K562 (cell line): ENCODE data around the gene COL16A1. TPM values are rescaled to one million over a fixed set of nuclear protein-coding genes. Genes with fewer than 3 reads are reported as not detected.
A peak's percentile ranks its signal among the peaks of the same experiment; 100 is the strongest.

Experiments used
- CHD1 ChIP-seq: fragments of 200-600 bp; sonication (generic); IDR thresholded peaks from one replicate; pipeline ENCODE4 v1.6.1; 2012; ENCODE audit warnings: mild to moderate bottlenecking, moderate library complexity, low read length, inconsistent platforms
- HDAC6 ChIP-seq: IDR thresholded peaks from 2 replicates; pipeline ENCODE4 v1.6.1; 2012; ENCODE audit warnings: low read depth, mild to moderate bottlenecking, control low read depth, inconsistent platforms, low read length, moderate library complexity
- HMG20A ChIP-seq: fragments of 450-650 bp; formaldehyde crosslinking; conservative IDR thresholded peaks from 2 replicates; pipeline ENCODE4 v1.4.0; 2020; ENCODE audit warnings: mild to moderate bottlenecking, mixed read lengths
- MYC ChIP-seq, 2 experiments: fragments of 250-450 bp in 1 of 2; sonication (Bioruptor Pico) in 1 of 2; IDR thresholded peaks; 2 replicates each; pipeline versions ENCODE4 v1.5.1 to v1.6.1; 2012 to 2021; ENCODE audit warnings: low read depth in 2 of 2, borderline replicate concordance in 1 of 2, improper control_type of control experiment in 1 of 2, low read length in 1 of 2, mild to moderate bottlenecking in 1 of 2, moderate library complexity in 1 of 2
- ZNF695 ChIP-seq: fragments of 450-650 bp; formaldehyde crosslinking; IDR thresholded peaks from 2 replicates; pipeline ENCODE4 v1.4.0; 2020; ENCODE audit warnings: mild to moderate bottlenecking, moderate library complexity
- polyA plus RNA-seq, 8 experiments: library from polyadenylated mRNA; depleted of rRNA in 4 of 8; stranded (reverse) in 5 of 8; unstranded in 3 of 8; fragments of >200 nt; fragmentation: Nextera tagmentation in 2 of 8; fragmentation: Illumina TruSeq in 1 of 8; extraction: Ambion mirVana in 2 of 8; extraction: Trizol in 1 of 8; gene quantifications; 2 replicates each; pipeline versions ENCODE4 v1.2.1 to v1.2.3, GENCODE V29; 2011 to 2014; ENCODE audit warnings: inconsistent platforms in 1 of 8, missing spikeins in 1 of 8
- total RNA-seq, 7 experiments: library from RNA; depleted of rRNA in 6 of 7; stranded (reverse); fragments of >200 nt in 6 of 7; fragmentation: Illumina TruSeq in 2 of 7; extraction: Trizol in 2 of 7; gene quantifications; 2 replicates each; pipeline versions ENCODE4 v1.2.1 to v1.2.3, GENCODE V29; 2011 to 2021; ENCODE audit warnings: low replicate concordance in 1 of 7
- TF ChIP-seq, protein P1 (sequence below): sonication (generic); formaldehyde crosslinking; IDR thresholded peaks from 2 replicates; pipeline ENCODE4 v1.8.1; 2023; ENCODE audit warnings: mild to moderate bottlenecking, missing genetic modification reagents
- TF ChIP-seq, protein P2 (sequence below): fragments of 450-650 bp; formaldehyde crosslinking; IDR thresholded peaks from 2 replicates; pipeline ENCODE4 v1.4.0; 2022; ENCODE audit warnings: mild to moderate bottlenecking, moderate library complexity
- TF ChIP-seq, protein P3 (sequence below): fragments of 250-450 bp; sonication (Bioruptor Pico); IDR thresholded peaks from 2 replicates; pipeline ENCODE4 v1.4.0; 2020; ENCODE audit warnings: mild to moderate bottlenecking, moderate library complexity
- TF ChIP-seq, protein P4 (sequence below): fragments of 450-650 bp; IDR thresholded peaks from 2 replicates; pipeline ENCODE4 v1.6.1; 2016; ENCODE audit warnings: low read depth

COL16A1 gene
- total and polyA plus RNA-seq, 9 of the 15 experiments (the other 6 are each of a cell fraction or from before 2014, with no cell fraction given), result 0.11 to 0.60 (median 0.11) TPM; not detected in 6

DNA sequence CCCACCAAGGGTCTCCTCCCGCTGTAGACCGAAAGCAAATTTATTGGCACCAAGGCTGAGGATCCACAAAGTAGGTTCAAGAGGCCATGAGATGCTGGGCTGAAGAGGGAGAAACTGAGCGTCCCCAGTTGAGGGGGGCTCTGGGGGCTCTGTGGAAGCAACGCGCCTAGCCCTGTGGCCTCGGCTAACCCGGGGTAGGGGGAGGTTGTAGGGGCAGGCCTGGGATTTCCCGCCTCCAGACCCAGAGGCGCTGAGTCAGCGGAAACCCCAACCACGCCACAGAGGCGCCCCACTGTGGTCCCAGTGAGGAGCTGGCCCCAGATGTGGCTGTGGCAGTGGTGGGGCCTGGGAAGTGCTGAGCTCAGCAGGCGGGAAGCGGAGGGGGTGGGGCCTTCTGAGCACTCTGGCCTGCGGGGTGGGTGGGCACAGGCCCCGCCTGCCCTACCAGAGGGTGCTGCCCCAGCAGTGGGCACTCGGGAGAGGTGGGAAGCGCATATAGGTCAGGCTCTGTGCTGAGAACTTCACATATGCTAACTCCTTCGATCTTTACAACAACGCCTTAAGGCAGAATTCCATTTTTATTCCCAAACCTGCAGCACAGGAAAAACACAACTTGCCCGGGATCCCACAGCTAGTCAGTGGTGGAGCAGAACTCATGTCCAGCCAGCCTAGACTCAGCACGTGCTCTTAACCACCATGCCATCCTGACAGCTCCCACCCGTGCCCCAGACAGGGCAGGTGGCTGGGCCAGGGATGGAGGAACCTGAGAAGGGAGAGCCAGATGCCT lies 1.5 kb upstream of the COL16A1 start (continued):
- TF ChIP-seq, protein P1, sequence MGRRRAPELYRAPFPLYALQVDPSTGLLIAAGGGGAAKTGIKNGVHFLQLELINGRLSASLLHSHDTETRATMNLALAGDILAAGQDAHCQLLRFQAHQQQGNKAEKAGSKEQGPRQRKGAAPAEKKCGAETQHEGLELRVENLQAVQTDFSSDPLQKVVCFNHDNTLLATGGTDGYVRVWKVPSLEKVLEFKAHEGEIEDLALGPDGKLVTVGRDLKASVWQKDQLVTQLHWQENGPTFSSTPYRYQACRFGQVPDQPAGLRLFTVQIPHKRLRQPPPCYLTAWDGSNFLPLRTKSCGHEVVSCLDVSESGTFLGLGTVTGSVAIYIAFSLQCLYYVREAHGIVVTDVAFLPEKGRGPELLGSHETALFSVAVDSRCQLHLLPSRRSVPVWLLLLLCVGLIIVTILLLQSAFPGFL (CRISPR knock-in tag), result no peak
- peak; percentile 76; the same call in 1 of the 2 replicates for TF ChIP-seq MYC (IDR thresholded peaks at IDR 0.05; ENCODE audit: low read depth, low read length)
- TF ChIP-seq MYC (CRISPR knock-in tag; IDR thresholded peaks at IDR 0.05; ENCODE audit: borderline replicate concordance, low read depth), result 0 out of 2 replicates have a peak, but pooled peaks have one; percentile 56
- no peak for TF ChIP-seq CHD1
- TF ChIP-seq, protein P2, sequence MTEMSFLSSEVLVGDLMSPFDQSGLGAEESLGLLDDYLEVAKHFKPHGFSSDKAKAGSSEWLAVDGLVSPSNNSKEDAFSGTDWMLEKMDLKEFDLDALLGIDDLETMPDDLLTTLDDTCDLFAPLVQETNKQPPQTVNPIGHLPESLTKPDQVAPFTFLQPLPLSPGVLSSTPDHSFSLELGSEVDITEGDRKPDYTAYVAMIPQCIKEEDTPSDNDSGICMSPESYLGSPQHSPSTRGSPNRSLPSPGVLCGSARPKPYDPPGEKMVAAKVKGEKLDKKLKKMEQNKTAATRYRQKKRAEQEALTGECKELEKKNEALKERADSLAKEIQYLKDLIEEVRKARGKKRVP (CRISPR knock-in tag), result no peak
- TF ChIP-seq, protein P3, sequence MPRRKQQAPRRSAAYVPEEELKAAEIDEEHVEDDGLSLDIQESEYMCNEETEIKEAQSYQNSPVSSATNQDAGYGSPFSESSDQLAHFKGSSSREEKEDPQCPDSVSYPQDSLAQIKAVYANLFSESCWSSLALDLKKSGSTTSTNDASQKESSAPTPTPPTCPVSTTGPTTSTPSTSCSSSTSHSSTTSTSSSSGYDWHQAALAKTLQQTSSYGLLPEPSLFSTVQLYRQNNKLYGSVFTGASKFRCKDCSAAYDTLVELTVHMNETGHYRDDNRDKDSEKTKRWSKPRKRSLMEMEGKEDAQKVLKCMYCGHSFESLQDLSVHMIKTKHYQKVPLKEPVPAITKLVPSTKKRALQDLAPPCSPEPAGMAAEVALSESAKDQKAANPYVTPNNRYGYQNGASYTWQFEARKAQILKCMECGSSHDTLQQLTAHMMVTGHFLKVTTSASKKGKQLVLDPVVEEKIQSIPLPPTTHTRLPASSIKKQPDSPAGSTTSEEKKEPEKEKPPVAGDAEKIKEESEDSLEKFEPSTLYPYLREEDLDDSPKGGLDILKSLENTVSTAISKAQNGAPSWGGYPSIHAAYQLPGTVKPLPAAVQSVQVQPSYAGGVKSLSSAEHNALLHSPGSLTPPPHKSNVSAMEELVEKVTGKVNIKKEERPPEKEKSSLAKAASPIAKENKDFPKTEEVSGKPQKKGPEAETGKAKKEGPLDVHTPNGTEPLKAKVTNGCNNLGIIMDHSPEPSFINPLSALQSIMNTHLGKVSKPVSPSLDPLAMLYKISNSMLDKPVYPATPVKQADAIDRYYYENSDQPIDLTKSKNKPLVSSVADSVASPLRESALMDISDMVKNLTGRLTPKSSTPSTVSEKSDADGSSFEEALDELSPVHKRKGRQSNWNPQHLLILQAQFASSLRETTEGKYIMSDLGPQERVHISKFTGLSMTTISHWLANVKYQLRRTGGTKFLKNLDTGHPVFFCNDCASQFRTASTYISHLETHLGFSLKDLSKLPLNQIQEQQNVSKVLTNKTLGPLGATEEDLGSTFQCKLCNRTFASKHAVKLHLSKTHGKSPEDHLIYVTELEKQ (CRISPR knock-in tag), result no peak
- TF ChIP-seq, protein P4, sequence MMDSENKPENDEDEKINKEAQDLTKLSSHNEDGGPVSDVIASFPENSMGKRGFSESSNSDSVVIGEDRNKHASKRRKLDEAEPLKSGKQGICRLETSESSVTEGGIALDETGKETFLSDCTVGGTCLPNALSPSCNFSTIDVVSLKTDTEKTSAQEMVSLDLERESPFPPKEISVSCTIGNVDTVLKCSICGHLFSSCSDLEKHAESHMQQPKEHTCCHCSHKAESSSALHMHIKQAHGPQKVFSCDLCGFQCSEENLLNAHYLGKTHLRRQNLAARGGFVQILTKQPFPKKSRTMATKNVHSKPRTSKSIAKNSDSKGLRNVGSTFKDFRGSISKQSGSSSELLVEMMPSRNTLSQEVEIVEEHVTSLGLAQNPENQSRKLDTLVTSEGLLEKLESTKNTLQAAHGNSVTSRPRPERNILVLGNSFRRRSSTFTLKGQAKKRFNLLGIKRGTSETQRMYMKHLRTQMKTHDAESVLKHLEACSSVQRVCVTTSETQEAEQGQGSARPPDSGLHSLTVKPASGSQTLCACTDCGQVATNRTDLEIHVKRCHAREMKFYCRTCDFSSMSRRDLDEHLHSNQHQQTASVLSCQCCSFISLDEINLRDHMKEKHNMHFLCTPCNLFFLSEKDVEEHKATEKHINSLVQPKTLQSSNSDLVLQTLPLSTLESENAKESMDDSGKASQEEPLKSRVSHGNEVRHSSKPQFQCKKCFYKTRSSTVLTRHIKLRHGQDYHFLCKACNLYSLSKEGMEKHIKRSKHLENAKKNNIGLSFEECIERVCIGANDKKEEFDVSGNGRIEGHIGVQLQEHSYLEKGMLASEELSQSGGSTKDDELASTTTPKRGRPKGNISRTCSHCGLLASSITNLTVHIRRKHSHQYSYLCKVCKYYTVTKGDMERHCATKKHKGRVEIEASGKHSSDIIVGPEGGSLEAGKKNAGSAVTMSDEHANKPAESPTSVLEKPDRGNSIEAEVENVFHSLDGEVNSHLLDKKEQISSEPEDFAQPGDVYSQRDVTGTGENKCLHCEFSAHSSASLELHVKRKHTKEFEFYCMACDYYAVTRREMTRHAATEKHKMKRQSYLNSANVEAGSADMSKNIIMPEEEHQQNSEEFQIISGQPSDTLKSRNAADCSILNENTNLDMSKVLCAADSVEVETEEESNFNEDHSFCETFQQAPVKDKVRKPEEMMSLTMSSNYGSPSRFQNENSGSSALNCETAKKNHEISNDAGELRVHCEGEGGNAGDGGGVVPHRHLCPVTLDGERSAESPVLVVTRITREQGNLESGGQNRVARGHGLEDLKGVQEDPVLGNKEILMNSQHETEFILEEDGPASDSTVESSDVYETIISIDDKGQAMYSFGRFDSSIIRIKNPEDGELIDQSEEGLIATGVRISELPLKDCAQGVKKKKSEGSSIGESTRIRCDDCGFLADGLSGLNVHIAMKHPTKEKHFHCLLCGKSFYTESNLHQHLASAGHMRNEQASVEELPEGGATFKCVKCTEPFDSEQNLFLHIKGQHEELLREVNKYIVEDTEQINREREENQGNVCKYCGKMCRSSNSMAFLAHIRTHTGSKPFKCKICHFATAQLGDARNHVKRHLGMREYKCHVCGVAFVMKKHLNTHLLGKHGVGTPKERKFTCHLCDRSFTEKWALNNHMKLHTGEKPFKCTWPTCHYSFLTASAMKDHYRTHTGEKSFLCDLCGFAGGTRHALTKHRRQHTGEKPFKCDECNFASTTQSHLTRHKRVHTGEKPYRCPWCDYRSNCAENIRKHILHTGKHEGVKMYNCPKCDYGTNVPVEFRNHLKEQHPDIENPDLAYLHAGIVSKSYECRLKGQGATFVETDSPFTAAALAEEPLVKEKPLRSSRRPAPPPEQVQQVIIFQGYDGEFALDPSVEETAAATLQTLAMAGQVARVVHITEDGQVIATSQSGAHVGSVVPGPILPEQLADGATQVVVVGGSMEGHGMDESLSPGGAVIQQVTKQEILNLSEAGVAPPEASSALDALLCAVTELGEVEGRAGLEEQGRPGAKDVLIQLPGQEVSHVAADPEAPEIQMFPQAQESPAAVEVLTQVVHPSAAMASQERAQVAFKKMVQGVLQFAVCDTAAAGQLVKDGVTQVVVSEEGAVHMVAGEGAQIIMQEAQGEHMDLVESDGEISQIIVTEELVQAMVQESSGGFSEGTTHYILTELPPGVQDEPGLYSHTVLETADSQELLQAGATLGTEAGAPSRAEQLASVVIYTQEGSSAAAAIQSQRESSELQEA, result no peak
- no peak for TF ChIP-seq ZNF695 (CRISPR knock-in tag)
- TF ChIP-seq HMG20A (CRISPR knock-in tag), result no peak
- TF ChIP-seq HDAC6, result no peak
